HepG2 (cell line): ENCODE measurements around the gene POLR1F. TPM values are rescaled to one million over a fixed set of nuclear protein-coding genes. Genes with fewer than 3 reads are reported as not detected.

Experiments
- ATAC-seq: fragments of 200-7000 bp; cut with Tn5 transposase; 3 replicates; pipeline ENCODE4 v1.9.1; 2020; ENCODE audit warnings: mild to moderate bottlenecking, moderate library complexity
- BruUV-seq: library from RNA; stranded (reverse); fragments of 400-500 nt; replicated peaks from 2 replicates; lab custom pipeline; 2021; lab: Mats Ljungman, UMichigan
- CTCF ChIA-PET: fragments of 300-600 bp; formaldehyde crosslinking; extraction: SDS; loops from one replicate; lab custom pipeline; 2021; ENCODE audit warnings: low total read pairs, inconsistent platforms, low intra/inter-chr PET ratio; lab: Yijun Ruan, JAX
- POLR2A ChIA-PET: fragments of 350-600 bp; sonication (Branson Sonifier 250); formaldehyde crosslinking; loops from one replicate; lab custom pipeline; 2020; ENCODE audit warnings: antibody characterized with exemption, inconsistent platforms; lab: Yijun Ruan, JAX
- DNase-seq: peaks from one replicate; pipeline ENCODE4 v3.0.0-alpha.2; 2015; ENCODE audit warnings: low spot score
- FAIRE-seq: peaks from 3 replicates; lab custom pipeline; 2011; peaks lifted over from hg19 to GRCh38; lab: Jason Lieb, UNC
- H2AFZ ChIP-seq: one replicate; pipeline ENCODE4 v1.6.1; 2011; ENCODE audit warnings: low read length, inconsistent platforms
- H3K27ac ChIP-seq: fragments of 300-600 bp; 3 replicates; pipeline ENCODE4 v1.8.0; 2011; ENCODE audit warnings: mixed run types, mild to moderate bottlenecking, mixed read lengths, low read length, inconsistent platforms; ENCODE audit not compliant: insufficient read depth; ENCODE audit errors: extremely low read length
- H3K27me3 ChIP-seq, 2 experiments: fragments of 200-600 bp in 1 of 2; 2 replicates in 1 of 2; 3 replicates in 1 of 2; pipeline versions ENCODE4 v1.6.0 to v1.8.0; 2011; ENCODE audit warnings: low read length in 2 of 2, mild to moderate bottlenecking in 2 of 2, moderate library complexity in 2 of 2, inconsistent platforms in 1 of 2; ENCODE audit not compliant: insufficient read depth in 2 of 2, control insufficient read depth in 1 of 2
- H3K36me3 ChIP-seq, 2 experiments: fragments of 200-600 bp in 1 of 2; replicated peaks in 1 of 2; 2 replicates in 1 of 2; 3 replicates in 1 of 2; pipeline versions ENCODE4 v1.5.1 to v1.8.0; 2011; ENCODE audit warnings: low read length in 2 of 2, inconsistent platforms in 1 of 2; ENCODE audit not compliant: insufficient read depth in 2 of 2, control insufficient read depth in 1 of 2
- H3K4me1 ChIP-seq: 2 replicates; pipeline ENCODE4 v1.5.1; 2012; ENCODE audit warnings: low read length, inconsistent platforms; ENCODE audit not compliant: insufficient read depth
- H3K4me2 ChIP-seq: 2 replicates; pipeline ENCODE4 v1.6.0; 2011; ENCODE audit warnings: low read depth, low read length, inconsistent platforms
- H3K4me3 ChIP-seq, 3 experiments: fragments of 200-600 bp in 1 of 3; sonication (generic), shearing (Covaris generic) in 1 of 3; replicated peaks in 1 of 3; 2 replicates each; pipeline ENCODE4 v1.5.1; 2011 to 2016; ENCODE audit warnings: low read length in 3 of 3, inconsistent platforms in 2 of 3, low read depth in 2 of 3, mild to moderate bottlenecking in 2 of 3, control low read depth in 1 of 3, mixed read lengths in 1 of 3; ENCODE audit not compliant: insufficient read depth in 1 of 3
- H3K79me2 ChIP-seq: one replicate; pipeline ENCODE4 v1.6.1; 2011; ENCODE audit warnings: low read length, inconsistent platforms; ENCODE audit not compliant: insufficient read depth
- H3K9ac ChIP-seq: 2 replicates; pipeline ENCODE4 v1.6.0; 2011; ENCODE audit warnings: mild to moderate bottlenecking, low read depth, low read length, inconsistent platforms; ENCODE audit not compliant: insufficient read depth
- H3K9me3 ChIP-seq: 2 replicates; pipeline ENCODE4 v1.5.1; 2012; ENCODE audit warnings: mild to moderate bottlenecking, low read length
- H4K20me1 ChIP-seq: 2 replicates; pipeline ENCODE4 v1.6.0; 2011; ENCODE audit warnings: inconsistent platforms, mild to moderate bottlenecking, low read length, moderate library complexity; ENCODE audit not compliant: insufficient read depth
- ATM ChIP-seq: fragments of 450-650 bp; IDR thresholded peaks from 2 replicates; pipeline ENCODE4 v1.7.1; 2017; ENCODE audit warnings: mild to moderate bottlenecking, borderline replicate concordance
- CBX1 ChIP-seq: IDR thresholded peaks from one replicate; pipeline ENCODE4 v1.6.1; 2016; ENCODE audit warnings: antibody characterized with exemption, low read depth
- HNRNPH1 ChIP-seq: fragments of 200-400 bp; formaldehyde crosslinking; optimal IDR thresholded peaks from 2 replicates; pipeline ENCODE3; 2017; ENCODE audit warnings: mild to moderate bottlenecking, low read depth, low read length
- JUN ChIP-seq: sonication (generic); formaldehyde crosslinking; IDR thresholded peaks from 2 replicates; pipeline ENCODE4 v1.4.0; 2020; ENCODE audit warnings: mild to moderate bottlenecking, missing genetic modification reagents
- PHF21A ChIP-seq: sonication (generic); formaldehyde crosslinking; IDR thresholded peaks from 2 replicates; pipeline ENCODE4 v1.5.0; 2020; ENCODE audit warnings: mild to moderate bottlenecking, missing genetic modification reagents
- SRSF4 ChIP-seq: fragments of 200-400 bp; formaldehyde crosslinking; IDR thresholded peaks from one replicate; pipeline ENCODE4 v1.6.1; 2018; ENCODE audit warnings: mild to moderate bottlenecking, low read depth, low read length, moderate library complexity; ENCODE audit not compliant: poor library complexity, severe bottlenecking
- ZBTB42 ChIP-seq: sonication (generic); formaldehyde crosslinking; IDR thresholded peaks from 2 replicates; pipeline ENCODE4 v1.5.0; 2020; ENCODE audit warnings: mild to moderate bottlenecking, missing genetic modification reagents
- ZNF430 ChIP-seq: sonication (generic); formaldehyde crosslinking; IDR thresholded peaks from 2 replicates; pipeline ENCODE4 v1.9.0; 2021; ENCODE audit warnings: mild to moderate bottlenecking, missing genetic modification reagents
- ZNF556 ChIP-seq: sonication (generic); formaldehyde crosslinking; IDR thresholded peaks from 2 replicates; pipeline ENCODE4 v1.4.0; 2020; ENCODE audit warnings: mild to moderate bottlenecking, missing genetic modification reagents, borderline replicate concordance
- ZNF563 ChIP-seq: sonication (generic); formaldehyde crosslinking; IDR thresholded peaks from 2 replicates; pipeline ENCODE4 v1.8.0; 2022; ENCODE audit warnings: mild to moderate bottlenecking, moderate library complexity, missing genetic modification reagents
- ZNF7 ChIP-seq: IDR thresholded peaks from 2 replicates; pipeline ENCODE4 v1.6.1; 2016; ENCODE audit warnings: missing biosample characterization, missing genetic modification reagents
- ZNF746 ChIP-seq: sonication (generic); formaldehyde crosslinking; IDR thresholded peaks from 2 replicates; pipeline ENCODE4 v1.8.0; 2022; ENCODE audit warnings: mild to moderate bottlenecking, missing genetic modification reagents
- ZXDC ChIP-seq: sonication (generic); formaldehyde crosslinking; IDR thresholded peaks from 2 replicates; pipeline ENCODE4 v1.5.0; 2020; ENCODE audit warnings: mild to moderate bottlenecking, missing genetic modification reagents
- WGBS: methylation state at CpG from one replicate; pipeline ENCODE4 v1.1.6; 2017; ENCODE audit warnings: low lambda C conversion rate; 5-methylcytosine and 5-hydroxymethylcytosine counted together
- in situ Hi-C: cut with HindIII; loops from 2 replicates; pipeline ENCODE4 v1.10.0; 2017; ENCODE audit warnings: low pct_unique_long_range_greater_than_20kb; ENCODE audit not compliant: extremely low pct_ligation_motif_present
- intact Hi-C: fragments of 100-400 bp; cut with micrococcal nuclease; formaldehyde crosslinking; loops from one replicate; pipeline ENCODE4 v1.10.0; 2022; ENCODE audit not compliant: unreplicated experiment
- polyA plus RNA-seq, 8 experiments: library from polyadenylated mRNA; depleted of rRNA in 3 of 8; stranded (reverse) in 7 of 8; unstranded in 1 of 8; fragments of >200 nt; fragmentation: Illumina TruSeq in 4 of 8; extraction: Trizol in 4 of 8; gene quantifications; 2 replicates each; pipeline versions ENCODE4 v1.2.1 to v1.2.3, GENCODE V29; 2011 to 2016; ENCODE audit warnings: low read depth in 4 of 8, missing spikeins in 1 of 8, mixed read lengths in 1 of 8; ENCODE audit not compliant: insufficient read depth in 1 of 8
- total RNA-seq, 5 experiments: library from RNA; depleted of rRNA; stranded (reverse); fragments of >200 nt; fragmentation: Illumina TruSeq; extraction: Trizol; gene quantifications; 2 replicates each; pipeline ENCODE4 v1.2.3, GENCODE V29; 2016; ENCODE audit warnings: low read depth in 1 of 5
- TF ChIP-seq, protein P1 (sequence below): sonication (generic); formaldehyde crosslinking; IDR thresholded peaks from 2 replicates; pipeline ENCODE4 v1.4.0; 2020; ENCODE audit warnings: mild to moderate bottlenecking, missing genetic modification reagents
- TF ChIP-seq, protein P2 (sequence below): sonication (generic); formaldehyde crosslinking; IDR thresholded peaks from 2 replicates; pipeline ENCODE4 v1.5.0; 2020; ENCODE audit warnings: mild to moderate bottlenecking, missing genetic modification reagents, borderline replicate concordance

The POLR1F gene
- total and polyA plus RNA-seq, 2 of the 13 experiments (the other 11 are each of a cell fraction or from before 2014, with no cell fraction given) = 8.0 to 14.9 TPM

- Histone ChIP-seq H3K9ac (no peak overlapping the region), H3K4me2 (no peak overlapping the region), H3K27me3 (no peaks in the 10 kb centered on the region), H3K79me2 (no peaks in the 10 kb centered on the region), H3K27ac (no peak overlapping the region), H3K9me3 (no peaks in the 10 kb centered on the region), H3K36me3 (no peaks in the 10 kb centered on the region), H3K4me3 (no peak overlapping the region), H3K4me1 (no peaks in the 10 kb centered on the region), H2AFZ (no peak overlapping the region), H4K20me1 (no peaks in the 10 kb centered on the region)
- TF ChIP-seq ZNF430 (CRISPR knock-in tag) (no peak), ZNF7 (CRISPR knock-in tag) (no peak), HNRNPH1 (no peak), JUN (no peak), ZNF556 (CRISPR knock-in tag) (no peak), PHF21A (CRISPR knock-in tag) (no peak), ZNF746 (CRISPR knock-in tag) (no peak), ZNF563 (CRISPR knock-in tag) (no peak), SRSF4 (no peak), ZBTB42 (CRISPR knock-in tag) (no peak), CBX1 (no peak), ZXDC (CRISPR knock-in tag) (no peak), ATM (no peak)
- TF ChIP-seq, protein P1, sequence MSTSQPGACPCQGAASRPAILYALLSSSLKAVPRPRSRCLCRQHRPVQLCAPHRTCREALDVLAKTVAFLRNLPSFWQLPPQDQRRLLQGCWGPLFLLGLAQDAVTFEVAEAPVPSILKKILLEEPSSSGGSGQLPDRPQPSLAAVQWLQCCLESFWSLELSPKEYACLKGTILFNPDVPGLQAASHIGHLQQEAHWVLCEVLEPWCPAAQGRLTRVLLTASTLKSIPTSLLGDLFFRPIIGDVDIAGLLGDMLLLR (CRISPR knock-in tag) = no peak
- TF ChIP-seq, protein P2, sequence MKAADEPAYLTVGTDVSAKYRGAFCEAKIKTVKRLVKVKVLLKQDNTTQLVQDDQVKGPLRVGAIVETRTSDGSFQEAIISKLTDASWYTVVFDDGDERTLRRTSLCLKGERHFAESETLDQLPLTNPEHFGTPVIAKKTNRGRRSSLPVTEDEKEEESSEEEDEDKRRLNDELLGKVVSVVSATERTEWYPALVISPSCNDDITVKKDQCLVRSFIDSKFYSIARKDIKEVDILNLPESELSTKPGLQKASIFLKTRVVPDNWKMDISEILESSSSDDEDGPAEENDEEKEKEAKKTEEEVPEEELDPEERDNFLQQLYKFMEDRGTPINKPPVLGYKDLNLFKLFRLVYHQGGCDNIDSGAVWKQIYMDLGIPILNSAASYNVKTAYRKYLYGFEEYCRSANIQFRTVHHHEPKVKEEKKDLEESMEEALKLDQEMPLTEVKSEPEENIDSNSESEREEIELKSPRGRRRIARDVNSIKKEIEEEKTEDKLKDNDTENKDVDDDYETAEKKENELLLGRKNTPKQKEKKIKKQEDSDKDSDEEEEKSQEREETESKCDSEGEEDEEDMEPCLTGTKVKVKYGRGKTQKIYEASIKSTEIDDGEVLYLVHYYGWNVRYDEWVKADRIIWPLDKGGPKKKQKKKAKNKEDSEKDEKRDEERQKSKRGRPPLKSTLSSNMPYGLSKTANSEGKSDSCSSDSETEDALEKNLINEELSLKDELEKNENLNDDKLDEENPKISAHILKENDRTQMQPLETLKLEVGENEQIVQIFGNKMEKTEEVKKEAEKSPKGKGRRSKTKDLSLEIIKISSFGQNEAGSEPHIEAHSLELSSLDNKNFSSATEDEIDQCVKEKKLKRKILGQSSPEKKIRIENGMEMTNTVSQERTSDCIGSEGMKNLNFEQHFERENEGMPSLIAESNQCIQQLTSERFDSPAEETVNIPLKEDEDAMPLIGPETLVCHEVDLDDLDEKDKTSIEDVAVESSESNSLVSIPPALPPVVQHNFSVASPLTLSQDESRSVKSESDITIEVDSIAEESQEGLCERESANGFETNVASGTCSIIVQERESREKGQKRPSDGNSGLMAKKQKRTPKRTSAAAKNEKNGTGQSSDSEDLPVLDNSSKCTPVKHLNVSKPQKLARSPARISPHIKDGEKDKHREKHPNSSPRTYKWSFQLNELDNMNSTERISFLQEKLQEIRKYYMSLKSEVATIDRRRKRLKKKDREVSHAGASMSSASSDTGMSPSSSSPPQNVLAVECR (CRISPR knock-in tag) = no peak
- FAIRE-seq (no peak), DNase-seq (no peak), ATAC-seq (no peak)
- 0% methylated on average over 1 of the region's 1 CpG for WGBS
- intact Hi-C loops (no loop called here), in situ Hi-C loops (no loop called here)
- CTCF ChIA-PET = no interaction called here
- no TSS peak for BruUV-seq
- POLR2A ChIA-PET = no interaction called here
These were observed 6.7 kb upstream of the POLR1F start for GRCh38 chr7:19715499-19715898.
